GM12872 (cell line): ENCODE data around the gene SUFU.
A peak's percentile ranks its signal among the peaks of the same experiment; 100 is the strongest.

Experiments
- CTCF ChIP-seq: IDR thresholded peaks from 3 replicates; pipeline ENCODE4 v1.5.1; 2011; ENCODE audit warnings: low read depth, mild to moderate bottlenecking, low read length, moderate library complexity; ENCODE audit not compliant: insufficient read depth

SUFU gene

GRCh38 chr10:102648889-102649796 lies 145.4 kb downstream of the SUFU start:
- TF ChIP-seq CTCF: no peak

DNA sequence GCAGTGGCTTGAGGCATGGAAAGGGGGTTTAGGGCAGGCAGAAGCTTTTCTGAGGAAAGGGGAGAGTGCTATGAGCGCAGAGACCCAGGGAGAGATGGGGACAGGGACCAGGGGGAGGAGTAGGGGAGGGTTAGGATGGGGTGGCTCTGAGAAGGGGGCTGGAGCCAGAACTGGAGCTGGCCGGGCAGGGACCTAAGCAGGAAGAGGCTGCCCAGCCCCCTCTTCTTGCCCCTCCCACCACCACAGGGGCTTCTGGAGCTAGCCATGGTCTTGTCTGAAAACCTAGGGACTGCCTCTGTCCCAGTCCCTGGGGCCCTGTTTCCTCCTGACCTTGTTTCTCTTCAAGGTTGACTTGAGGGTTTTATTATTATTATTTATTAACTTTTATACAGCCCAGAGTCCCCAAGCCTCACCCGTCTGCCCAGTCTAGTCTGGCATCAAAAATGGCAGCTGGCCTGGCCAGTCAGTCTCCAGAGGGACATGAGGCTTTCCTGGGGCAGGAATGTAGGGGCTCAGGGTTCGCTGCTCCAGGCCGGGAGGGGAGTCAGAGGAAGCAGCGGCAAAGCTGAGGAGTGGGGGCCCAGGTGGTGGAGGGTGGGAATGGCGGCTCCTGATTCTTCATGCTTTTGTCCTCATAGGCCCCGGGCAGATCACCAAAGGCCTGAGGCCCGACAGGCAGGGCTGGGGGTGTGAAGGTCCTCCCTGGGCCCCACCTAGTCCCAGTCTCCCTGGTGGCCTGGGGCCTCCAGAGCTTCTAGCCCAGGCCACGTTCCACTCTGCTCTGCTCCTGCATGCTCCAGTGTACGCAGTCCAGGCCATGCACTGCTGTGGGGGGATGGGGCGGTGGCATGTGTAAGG lies 146.3 kb downstream of the SUFU start:
- 0 out of 3 replicates have a peak, but pooled peaks have one; percentile 3 for TF ChIP-seq CTCF

- no peak for TF ChIP-seq CTCF
Observed at GRCh38 chr10:102650655-102651454, 147.1 kb downstream of the SUFU start.

GRCh38 chr10:102651455-102652169 lies 147.8 kb downstream of the SUFU start:
- TF ChIP-seq CTCF: no peak

- no peak for TF ChIP-seq CTCF
Observed at GRCh38 chr10:102652170-102652916, 148.6 kb downstream of the SUFU start.

GRCh38 chr10:102653060-102653459 lies 149.3 kb downstream of the SUFU start:
- no peak for TF ChIP-seq CTCF
